Measurements from ENCODE around the gene SIAH2.

DNA sequence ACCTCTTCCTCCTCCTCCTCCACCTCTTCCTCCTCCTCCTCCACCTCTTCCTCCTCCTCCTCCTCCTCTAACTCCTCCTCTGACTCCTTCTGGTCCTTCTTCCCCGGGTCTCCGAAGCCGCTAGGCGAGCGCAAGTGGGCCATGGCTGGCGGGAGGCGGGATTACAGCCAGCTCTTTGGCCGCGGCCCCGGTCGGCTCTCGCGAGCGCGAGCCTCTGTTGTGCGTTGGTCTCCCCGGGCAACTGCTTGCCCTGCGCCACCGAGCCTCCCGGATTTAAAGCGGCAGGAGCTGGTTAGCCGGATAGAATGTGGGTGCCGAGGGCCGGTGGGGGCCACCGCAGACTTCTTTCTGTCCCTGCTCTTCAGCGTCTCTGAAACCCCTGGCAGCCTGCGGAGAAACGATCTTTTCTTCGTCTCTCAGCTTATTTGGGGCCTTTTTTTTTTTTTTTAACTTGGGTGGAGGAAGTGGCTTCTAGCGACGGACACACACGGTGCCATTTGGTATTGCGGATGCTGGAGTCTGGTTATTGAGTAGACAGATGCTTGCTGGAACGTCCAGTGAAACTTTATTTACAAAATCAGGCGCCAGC is 59.1 kb downstream of the SIAH2 start, which contains the start of gene ERICH6:
- TF ChIP-seq GATA3 (IDR thresholded peaks at IDR 0.05; ENCODE audit: low read depth, low read length) (no peak), GATA2 (IDR thresholded peaks at IDR 0.05; ENCODE audit: low read depth, low read length) (no peak)

Measured in SH-SY5Y (cell line).